ENCODE data around the gene UGT3A2. TPM values are rescaled to one million over a fixed set of nuclear protein-coding genes. Genes with fewer than 3 reads are reported as not detected.

UGT3A2 gene
- total and polyA plus RNA-seq, 2 of the 8 experiments (the other 6 are each of a cell fraction or from before 2014, with no cell fraction given) = 19.4 to 28.8 TPM

DNA sequence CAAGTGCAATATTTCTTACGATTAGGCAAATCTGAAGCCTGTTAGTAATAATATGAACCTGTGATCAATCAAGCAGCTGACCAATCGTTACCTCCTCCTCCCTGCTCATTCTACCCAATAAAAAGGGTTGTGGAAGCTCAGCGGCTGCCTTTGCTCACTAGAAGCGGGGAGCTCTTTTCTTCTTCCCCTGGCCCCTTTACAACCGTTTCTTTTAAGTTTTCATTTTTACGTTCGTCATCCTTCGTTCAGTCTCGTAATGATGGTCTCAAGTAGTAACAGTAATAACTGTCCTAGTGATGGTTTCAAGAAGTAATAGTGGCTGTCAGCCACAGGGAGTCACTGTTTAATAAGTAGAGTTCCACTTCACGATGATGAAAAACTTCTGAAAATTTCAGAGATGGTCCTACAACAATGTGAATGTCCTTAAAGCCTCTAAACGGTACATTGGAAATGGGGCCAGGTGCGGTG is 6.2 kb downstream of the UGT3A2 start:
- H3K4me3 ChIP-seq (ENCODE audit: extremely low read depth in 1 of 4, insufficient read depth in 2 of 4, low read depth in 3 of 4, low read length in 4 of 4) = no peak overlapping the region
- H4K8ac ChIP-seq (ENCODE audit: extremely low read depth, insufficient read depth, low read length) = no peak overlapping the region
- no peak overlapping the region for H3K18ac ChIP-seq (ENCODE audit: extremely low read depth, low read length)
- H3K23ac ChIP-seq (ENCODE audit: insufficient read length) = no peak overlapping the region
- no peak overlapping the region for H2AK5ac ChIP-seq (ENCODE audit: low read depth, low read length)
- no peak overlapping the region for H2AFZ ChIP-seq (ENCODE audit: low read length)
- H4K20me1 ChIP-seq (replicated peaks in 1 of 2; ENCODE audit: control insufficient read depth in 1 of 2, insufficient read depth in 2 of 2, low read length in 2 of 2) = no peaks in the 10 kb centered on the region
- H3K36me3 ChIP-seq (ENCODE audit: control insufficient read depth in 2 of 4, insufficient read depth in 4 of 4, low read length in 3 of 4) = peaks cover 0 to 12% (median 6%) of the 10 kb centered on the region in 4 experiments; a peak in 4 of 8 replicates
- TF ChIP-seq, protein P1, sequence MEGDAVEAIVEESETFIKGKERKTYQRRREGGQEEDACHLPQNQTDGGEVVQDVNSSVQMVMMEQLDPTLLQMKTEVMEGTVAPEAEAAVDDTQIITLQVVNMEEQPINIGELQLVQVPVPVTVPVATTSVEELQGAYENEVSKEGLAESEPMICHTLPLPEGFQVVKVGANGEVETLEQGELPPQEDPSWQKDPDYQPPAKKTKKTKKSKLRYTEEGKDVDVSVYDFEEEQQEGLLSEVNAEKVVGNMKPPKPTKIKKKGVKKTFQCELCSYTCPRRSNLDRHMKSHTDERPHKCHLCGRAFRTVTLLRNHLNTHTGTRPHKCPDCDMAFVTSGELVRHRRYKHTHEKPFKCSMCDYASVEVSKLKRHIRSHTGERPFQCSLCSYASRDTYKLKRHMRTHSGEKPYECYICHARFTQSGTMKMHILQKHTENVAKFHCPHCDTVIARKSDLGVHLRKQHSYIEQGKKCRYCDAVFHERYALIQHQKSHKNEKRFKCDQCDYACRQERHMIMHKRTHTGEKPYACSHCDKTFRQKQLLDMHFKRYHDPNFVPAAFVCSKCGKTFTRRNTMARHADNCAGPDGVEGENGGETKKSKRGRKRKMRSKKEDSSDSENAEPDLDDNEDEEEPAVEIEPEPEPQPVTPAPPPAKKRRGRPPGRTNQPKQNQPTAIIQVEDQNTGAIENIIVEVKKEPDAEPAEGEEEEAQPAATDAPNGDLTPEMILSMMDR (IDR thresholded peaks at IDR 0.05; ENCODE audit: control extremely low read depth in 1 of 3, insufficient read depth in 1 of 3, low read depth in 1 of 3, low read length in 3 of 3) = peak in 1 of 3 experiments; percentile 39; a peak in 1 of 4 replicates
- TF ChIP-seq RNF2 (IDR thresholded peaks at IDR 0.05; ENCODE audit: borderline replicate concordance, low read depth, low read length, missing control alignments, poor library complexity, severe bottlenecking) (no peak), SP4 (IDR thresholded peaks at IDR 0.05; ENCODE audit: low read length) (no peak), EGR1 (IDR thresholded peaks at IDR 0.05; ENCODE audit: borderline replicate concordance, low read depth, low read length) (no peak), RAD21 (IDR thresholded peaks at IDR 0.05 in 1 of 2, conservative IDR thresholded peaks at IDR 0.05 in 1 of 2; ENCODE audit: low read depth in 2 of 2, low read length in 2 of 2) (peak; percentile 52 to 58), TEAD4 (IDR thresholded peaks at IDR 0.05; ENCODE audit: low read depth, low read length) (no peak), ZNF274 (IDR thresholded peaks at IDR 0.05; ENCODE audit: borderline replicate concordance, extremely low read depth, low read length) (no peak)
- FAIRE-seq (no peak), DNase-seq (ENCODE audit: low read depth in 1 of 2, low spot score in 2 of 2) (no peak)
- no peak overlapping the region for H2BK15ac ChIP-seq (ENCODE audit: low read length)
- H4K5ac ChIP-seq (ENCODE audit: insufficient read length, low read depth, low read length) = no peak overlapping the region
- H3K23me2 ChIP-seq (ENCODE audit: low read depth, low read length) = no peaks in the 10 kb centered on the region
- H2BK12ac ChIP-seq (ENCODE audit: low read depth, low read length) = no peak overlapping the region
- H2BK5ac ChIP-seq (ENCODE audit: low read depth, low read length) = no peak overlapping the region
- H3K4me2 ChIP-seq (ENCODE audit: insufficient read depth in 1 of 2, low read depth in 2 of 2, low read length in 2 of 2) = no peak overlapping the region
- H3K14ac ChIP-seq (ENCODE audit: insufficient read length) = no peak overlapping the region
- ChIA-PET POLR2A (ENCODE audit: partially characterized antibody) (no interaction called here), CTCF (ENCODE audit: partially characterized antibody) (interaction anchor here (1.2 to 2.1 kb wide), 3 partner anchors 19 to 92 kb away, joined by 3 to 8 read pairs (median 5); partner anchors contain the start of genes LMBRD2 and SKP2)
- no peak overlapping the region for H3K56ac ChIP-seq (replicated peaks; ENCODE audit: insufficient read length, low read depth, low read length)
- no peaks in the 10 kb centered on the region for H3K79me1 ChIP-seq (ENCODE audit: low read depth, low read length)
- 0 out of 4 replicates have a peak, but pooled peaks cover 0 to 2% of the 10 kb centered on the region in 2 experiments for H3K79me2 ChIP-seq (ENCODE audit: control insufficient read depth in 1 of 2, insufficient read depth in 2 of 2, low read length in 2 of 2)
- no peaks in the 10 kb centered on the region for H3K4me1 ChIP-seq (replicated peaks in 1 of 4; ENCODE audit: control insufficient read depth in 3 of 4, insufficient read depth in 4 of 4, low read length in 3 of 4)
- no peak overlapping the region for H3K4ac ChIP-seq (replicated peaks; ENCODE audit: insufficient read length, low read depth, low read length)
- no peak overlapping the region for H3K27ac ChIP-seq (ENCODE audit: low read depth, low read length)
- no peak overlapping the region for H4K91ac ChIP-seq (replicated peaks; ENCODE audit: insufficient read length, low read length)
- H2BK20ac ChIP-seq (ENCODE audit: low read length) = no peak overlapping the region
- no peaks in the 10 kb centered on the region for H3K9me3 ChIP-seq (ENCODE audit: insufficient read depth in 2 of 2, low read depth in 1 of 2, low read length in 1 of 2)
- no peaks in the 10 kb centered on the region for H3K27me3 ChIP-seq (replicated peaks in 1 of 4; ENCODE audit: control insufficient read depth in 3 of 4, extremely low read depth in 1 of 4, insufficient read depth in 3 of 4, low read length in 3 of 4)
- H3K9ac ChIP-seq (replicated peaks in 1 of 4; ENCODE audit: extremely low read depth in 1 of 4, low read depth in 3 of 4, low read length in 3 of 4) = no peak overlapping the region
- 90% methylated on average over 12 of the region's 12 CpGs; no CpG with 5 or more reads in 1 of the 2 experiments for WGBS, 2 experiments (ENCODE audit: extremely low coverage in 1 of 2, insufficient coverage in 1 of 2, insufficient read length in 1 of 2, insufficient replicate concordance in 2 of 2, low coverage in 1 of 2, low lambda C conversion rate in 2 of 2, missing lambda C conversion rate in 1 of 2)
- H2BK120ac ChIP-seq (replicated peaks; ENCODE audit: low read depth, low read length) = no peak overlapping the region

All from H1 (cell line).